GM10248 (cell line): Measurements from ENCODE around the gene FBP1.

ENCODE experiments used
- CTCF ChIA-PET: fragments of 300-600 bp; sonication (Branson Sonifier 250); formaldehyde crosslinking; extraction: SDS; loops from one replicate; lab custom pipeline; 2021; ENCODE audit warnings: antibody characterized with exemption; lab: Yijun Ruan, JAX
- POLR2A ChIA-PET: fragments of 350-650 bp; sonication (Branson Sonifier 250); formaldehyde crosslinking; extraction: SDS; loops from one replicate; lab custom pipeline; 2020; ENCODE audit warnings: antibody characterized with exemption; lab: Yijun Ruan, JAX
- DNase-seq: peaks from one replicate; pipeline ENCODE4 v3.0.0; 2012; ENCODE audit errors: extremely low spot score
- CTCF ChIP-seq: IDR thresholded peaks from 2 replicates; pipeline ENCODE4 v1.5.1; 2012; ENCODE audit warnings: mild to moderate bottlenecking, low read depth; ENCODE audit errors: extremely low read depth, missing control alignments, control extremely low read depth

Gene FBP1

GRCh38 chr9:94639061-94639998 lies at the start of gene FBP1:
Gene FBP1, minus strand, starts transcription at chr9:94639518. Its CDS starts 208 bp downstream, at chr9:94639310.
- DNase-seq: peak; percentile 52
- CTCF ChIA-PET: interaction anchor here (0.8 to 1.0 kb wide), 3 partner anchors 16 to 42 kb away, joined by 3 to 5 read pairs (median 4); no protein-coding TSS in a partner anchor
- POLR2A ChIA-PET: no interaction called here
- TF ChIP-seq CTCF: no peak

GRCh38 chr9:94687451-94687850 lies 48.1 kb upstream of the FBP1 start:
- no peak for TF ChIP-seq CTCF
- POLR2A ChIA-PET: no interaction called here
- CTCF ChIA-PET: interaction anchor here (1.2 to 1.5 kb wide), 2 partner anchors 18 to 444 kb away, joined by 3 to 5 read pairs; no protein-coding TSS in a partner anchor
- DNase-seq: no peak

DNA sequence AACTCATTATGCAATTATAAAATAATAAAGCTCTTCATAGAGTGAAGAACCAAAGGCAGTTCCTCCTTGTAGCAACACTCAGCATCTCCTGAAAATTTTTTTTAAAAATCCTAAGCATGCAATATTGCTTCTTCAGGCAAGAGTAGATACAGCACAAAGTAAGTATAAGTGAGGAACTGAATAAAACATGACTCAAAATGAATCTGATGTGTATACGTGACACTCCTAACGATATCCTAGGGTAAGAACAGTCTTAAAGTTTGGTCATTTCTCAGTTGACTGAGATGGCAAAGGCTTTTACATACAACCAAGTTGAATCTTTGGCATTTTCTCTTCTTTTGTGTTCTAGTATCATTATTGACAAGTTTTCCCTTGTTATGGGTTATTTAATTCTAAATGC lies 46.0 kb upstream of the FBP1 start:
- no peak for TF ChIP-seq CTCF
- POLR2A ChIA-PET: no interaction called here
- CTCF ChIA-PET: interaction anchor here (0.9 to 1.9 kb wide), 3 partner anchors 13 to 446 kb away, joined by 3 to 4 read pairs (median 3); no protein-coding TSS in a partner anchor
- DNase-seq: no peak

DNA sequence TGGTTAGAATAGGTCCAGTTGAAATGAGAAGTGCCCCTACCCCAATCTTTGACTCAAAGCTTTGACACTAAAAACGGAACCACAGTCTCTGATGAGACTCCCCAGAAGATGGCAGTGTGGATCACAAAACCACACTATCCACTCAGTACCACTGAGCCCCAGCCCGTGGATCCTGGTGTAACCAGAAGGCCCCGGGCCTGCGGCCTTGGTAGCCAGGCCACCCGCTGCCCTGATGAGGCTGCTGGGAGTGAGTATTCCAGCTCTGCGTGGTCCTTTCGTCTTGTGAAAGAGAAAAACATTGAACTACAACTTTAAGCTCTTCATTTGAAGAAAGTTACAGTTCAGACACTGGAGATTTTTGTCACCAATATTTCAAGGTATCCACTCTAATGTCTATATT lies 42.2 kb upstream of the FBP1 start:
- peak; percentile 63 for TF ChIP-seq CTCF
- CTCF ChIA-PET: interaction anchor here (0.7 to 8.9 kb wide), 40 partner anchors 9 to 1530 kb away, joined by 3 to 282 read pairs (median 4); partner anchors contain the start of gene FBP1
- peak; percentile 70 for DNase-seq
- POLR2A ChIA-PET: no interaction called here

- DNase-seq: no peak
- ChIA-PET POLR2A (no interaction called here), CTCF (interaction anchor here (1.0 to 8.9 kb wide), 31 partner anchors 8 to 1531 kb away, joined by 3 to 282 read pairs (median 5); partner anchors contain the start of gene FBP1)
- TF ChIP-seq CTCF: no peak
Measured at GRCh38 chr9:94680621-94681020, 41.3 kb upstream of the FBP1 start.

DNA sequence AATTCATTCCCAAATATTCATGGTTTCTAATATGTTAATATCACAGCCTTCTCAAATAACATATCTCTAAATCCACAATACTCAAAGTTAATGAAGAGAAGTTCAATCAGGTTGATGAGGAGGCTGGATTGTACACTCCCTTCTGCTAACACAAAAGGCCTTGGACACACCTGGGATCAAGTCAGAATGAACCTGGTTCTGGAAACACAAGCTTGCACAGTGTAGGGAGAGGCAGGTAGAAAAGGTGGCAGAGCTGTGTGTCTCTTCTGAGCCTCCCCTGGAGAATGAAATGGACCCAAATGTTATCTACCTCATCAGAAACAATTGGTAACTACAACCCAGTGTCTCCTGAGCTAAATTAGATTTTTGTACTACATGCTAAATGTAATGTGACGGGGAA lies 40.7 kb upstream of the FBP1 start:
- no peak for DNase-seq
- TF ChIP-seq CTCF: no peak
- ChIA-PET CTCF (interaction anchor here (1.2 to 8.9 kb wide), 13 partner anchors 9 to 656 kb away, joined by 3 to 282 read pairs (median 10); no protein-coding TSS in a partner anchor), POLR2A (no interaction called here)
